Liver (tissue), 3 donors: ENCODE data around the gene NSUN5.

Source experiments
- CTCF ChIP-seq: fragments of 150-350 bp; IDR thresholded peaks from 2 replicates; pipeline ENCODE4 v1.5.1; 2017; ENCODE audit warnings: improper control_type of control experiment, low read depth, low read length; ENCODE audit not compliant: missing input control
- EGR1 ChIP-seq, 2 donors: IDR thresholded peaks; 2 replicates each; pipeline ENCODE4 v1.6.1; 2016 to 2018; ENCODE audit warnings: antibody characterized with exemption in 2 of 2, low read depth in 2 of 2
- FOXA1 ChIP-seq: IDR thresholded peaks from 2 replicates; pipeline ENCODE4 v1.6.1; 2016; ENCODE audit warnings: antibody characterized with exemption
- GABPA ChIP-seq, 2 donors: IDR thresholded peaks in 1 of 2; conservative IDR thresholded peaks in 1 of 2; 2 replicates each; pipeline ENCODE4 v1.6.1; 2016; ENCODE audit warnings: antibody characterized with exemption in 2 of 2, mild to moderate bottlenecking in 1 of 2, moderate library complexity in 1 of 2
- MAX ChIP-seq: IDR thresholded peaks from 2 replicates; pipeline ENCODE4 v1.6.1; 2016; ENCODE audit warnings: antibody characterized with exemption
- RAD21 ChIP-seq, 2 donors: IDR thresholded peaks; 2 replicates each; pipeline ENCODE4 v1.6.1; 2016; ENCODE audit warnings: antibody characterized with exemption in 2 of 2, mild to moderate bottlenecking in 2 of 2
- RXRA ChIP-seq, 2 donors: IDR thresholded peaks; 2 replicates each; pipeline ENCODE4 v1.6.1; 2017 to 2018; ENCODE audit warnings: antibody characterized with exemption in 2 of 2, mild to moderate bottlenecking in 1 of 2
- SP1 ChIP-seq: IDR thresholded peaks from 2 replicates; pipeline ENCODE4 v1.6.1; 2018; ENCODE audit warnings: antibody characterized with exemption, mild to moderate bottlenecking
- TAF1 ChIP-seq: conservative IDR thresholded peaks from 2 replicates; pipeline ENCODE4 v1.6.1; 2016; ENCODE audit warnings: antibody characterized with exemption, mild to moderate bottlenecking
- YY1 ChIP-seq: IDR thresholded peaks from 2 replicates; pipeline ENCODE4 v1.6.1; 2016; ENCODE audit warnings: antibody characterized with exemption, mild to moderate bottlenecking
- TF ChIP-seq, protein P1 (sequence below): IDR thresholded peaks from 2 replicates; pipeline ENCODE4 v1.6.1; 2016; ENCODE audit warnings: antibody characterized with exemption, mild to moderate bottlenecking
- TF ChIP-seq, protein P2 (sequence below): IDR thresholded peaks from 2 replicates; pipeline ENCODE4 v1.6.1; 2016; ENCODE audit warnings: antibody characterized with exemption
- donor health status: healthy.
- donor health status: healthy.

GRCh38 chr7:73338321-73338720 lies 29.7 kb upstream of the NSUN5 start:
- TF ChIP-seq, protein P1, sequence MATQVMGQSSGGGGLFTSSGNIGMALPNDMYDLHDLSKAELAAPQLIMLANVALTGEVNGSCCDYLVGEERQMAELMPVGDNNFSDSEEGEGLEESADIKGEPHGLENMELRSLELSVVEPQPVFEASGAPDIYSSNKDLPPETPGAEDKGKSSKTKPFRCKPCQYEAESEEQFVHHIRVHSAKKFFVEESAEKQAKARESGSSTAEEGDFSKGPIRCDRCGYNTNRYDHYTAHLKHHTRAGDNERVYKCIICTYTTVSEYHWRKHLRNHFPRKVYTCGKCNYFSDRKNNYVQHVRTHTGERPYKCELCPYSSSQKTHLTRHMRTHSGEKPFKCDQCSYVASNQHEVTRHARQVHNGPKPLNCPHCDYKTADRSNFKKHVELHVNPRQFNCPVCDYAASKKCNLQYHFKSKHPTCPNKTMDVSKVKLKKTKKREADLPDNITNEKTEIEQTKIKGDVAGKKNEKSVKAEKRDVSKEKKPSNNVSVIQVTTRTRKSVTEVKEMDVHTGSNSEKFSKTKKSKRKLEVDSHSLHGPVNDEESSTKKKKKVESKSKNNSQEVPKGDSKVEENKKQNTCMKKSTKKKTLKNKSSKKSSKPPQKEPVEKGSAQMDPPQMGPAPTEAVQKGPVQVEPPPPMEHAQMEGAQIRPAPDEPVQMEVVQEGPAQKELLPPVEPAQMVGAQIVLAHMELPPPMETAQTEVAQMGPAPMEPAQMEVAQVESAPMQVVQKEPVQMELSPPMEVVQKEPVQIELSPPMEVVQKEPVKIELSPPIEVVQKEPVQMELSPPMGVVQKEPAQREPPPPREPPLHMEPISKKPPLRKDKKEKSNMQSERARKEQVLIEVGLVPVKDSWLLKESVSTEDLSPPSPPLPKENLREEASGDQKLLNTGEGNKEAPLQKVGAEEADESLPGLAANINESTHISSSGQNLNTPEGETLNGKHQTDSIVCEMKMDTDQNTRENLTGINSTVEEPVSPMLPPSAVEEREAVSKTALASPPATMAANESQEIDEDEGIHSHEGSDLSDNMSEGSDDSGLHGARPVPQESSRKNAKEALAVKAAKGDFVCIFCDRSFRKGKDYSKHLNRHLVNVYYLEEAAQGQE: no peak
- TF ChIP-seq CTCF: no peak
- no peak for TF ChIP-seq YY1
- TF ChIP-seq TAF1: no peak
- TF ChIP-seq, protein P2, sequence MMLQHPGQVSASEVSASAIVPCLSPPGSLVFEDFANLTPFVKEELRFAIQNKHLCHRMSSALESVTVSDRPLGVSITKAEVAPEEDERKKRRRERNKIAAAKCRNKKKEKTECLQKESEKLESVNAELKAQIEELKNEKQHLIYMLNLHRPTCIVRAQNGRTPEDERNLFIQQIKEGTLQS: no peak
- TF ChIP-seq EGR1 (IDR thresholded peaks at IDR 0.05; ENCODE audit: low read depth in 2 of 2): no peak
- no peak for TF ChIP-seq RAD21 (IDR thresholded peaks at IDR 0.05)
- no peak for TF ChIP-seq RXRA (IDR thresholded peaks at IDR 0.05)
- TF ChIP-seq GABPA (IDR thresholded peaks at IDR 0.05 in 1 of 2, conservative IDR thresholded peaks at IDR 0.05 in 1 of 2): no peak
- no peak for TF ChIP-seq FOXA1
- no peak for TF ChIP-seq SP1
- no peak for TF ChIP-seq MAX
